ENCODE measurements around the gene SRRM5. TPM values are rescaled to one million over a fixed set of nuclear protein-coding genes. Genes with fewer than 3 reads are reported as not detected.
A peak's percentile ranks its signal among the peaks of the same experiment; 100 is the strongest.

SRRM5 gene
- total and polyA plus RNA-seq, 2 of the 13 experiments (the other 11 are each of a cell fraction or from before 2014, with no cell fraction given): 0.11 to 0.16 TPM

DNA sequence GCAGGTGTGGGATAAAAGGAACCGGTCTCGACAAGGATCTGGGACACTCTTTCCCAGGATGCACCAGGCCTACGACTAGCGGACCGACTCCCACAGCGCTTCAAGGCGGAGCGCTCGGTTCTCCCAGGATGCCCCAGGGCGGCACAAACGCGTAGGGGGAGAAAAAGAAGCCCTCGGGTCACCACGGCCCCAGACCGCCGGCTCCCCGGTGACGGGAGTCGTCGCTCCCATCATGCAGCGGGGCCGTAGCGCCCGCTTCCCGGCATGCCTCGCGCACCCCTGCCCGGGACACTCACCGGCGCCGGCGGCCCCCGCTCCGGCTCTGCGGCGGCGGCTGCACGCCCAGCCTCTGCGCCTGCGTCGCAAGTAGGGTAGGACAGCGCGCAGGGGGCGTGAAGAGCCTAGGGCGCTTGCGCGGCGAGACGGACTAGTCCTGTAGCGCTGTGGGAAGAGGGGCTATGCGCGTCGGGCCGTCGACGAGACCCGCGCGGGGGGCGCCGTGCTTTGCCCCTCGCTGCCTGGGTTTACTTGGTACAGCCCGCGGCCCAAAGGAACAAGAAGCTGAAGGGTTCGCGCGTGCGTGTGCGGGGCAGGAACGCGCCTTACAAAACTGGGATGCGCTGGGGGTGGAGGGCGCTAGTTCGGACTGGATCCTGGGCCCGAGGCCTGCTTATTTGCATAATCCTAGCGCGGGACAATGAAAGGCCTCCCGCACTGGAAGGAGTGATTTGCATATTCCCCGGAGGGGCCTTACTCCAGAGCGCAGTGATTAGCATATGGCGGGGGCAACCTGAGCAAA lies 7.6 kb downstream of the SRRM5 start, which contains the start of gene ZNF428 (continued):
- no peak for TF ChIP-seq ZNF577 (CRISPR knock-in tag; IDR thresholded peaks at IDR 0.05; ENCODE audit: borderline replicate concordance, low read depth)
- TF ChIP-seq, protein P1, sequence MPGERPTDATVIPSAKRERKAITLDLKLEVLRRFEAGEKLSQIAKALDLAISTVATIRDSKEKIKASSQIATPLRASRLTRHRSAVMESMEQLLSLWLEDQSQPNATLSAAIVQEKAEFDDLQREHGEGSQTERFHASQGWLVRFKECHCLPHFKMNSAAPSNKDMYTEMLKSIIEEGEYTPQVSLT (CRISPR knock-in tag; IDR thresholded peaks at IDR 0.05; ENCODE audit: borderline replicate concordance, low read depth): no peak
- TF ChIP-seq MATR3 (CRISPR knock-in tag; IDR thresholded peaks at IDR 0.05): no peak
- TF ChIP-seq, protein P2, sequence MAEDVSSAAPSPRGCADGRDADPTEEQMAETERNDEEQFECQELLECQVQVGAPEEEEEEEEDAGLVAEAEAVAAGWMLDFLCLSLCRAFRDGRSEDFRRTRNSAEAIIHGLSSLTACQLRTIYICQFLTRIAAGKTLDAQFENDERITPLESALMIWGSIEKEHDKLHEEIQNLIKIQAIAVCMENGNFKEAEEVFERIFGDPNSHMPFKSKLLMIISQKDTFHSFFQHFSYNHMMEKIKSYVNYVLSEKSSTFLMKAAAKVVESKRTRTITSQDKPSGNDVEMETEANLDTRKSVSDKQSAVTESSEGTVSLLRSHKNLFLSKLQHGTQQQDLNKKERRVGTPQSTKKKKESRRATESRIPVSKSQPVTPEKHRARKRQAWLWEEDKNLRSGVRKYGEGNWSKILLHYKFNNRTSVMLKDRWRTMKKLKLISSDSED (CRISPR knock-in tag; IDR thresholded peaks at IDR 0.05): no peak
- TF ChIP-seq, protein P3, sequence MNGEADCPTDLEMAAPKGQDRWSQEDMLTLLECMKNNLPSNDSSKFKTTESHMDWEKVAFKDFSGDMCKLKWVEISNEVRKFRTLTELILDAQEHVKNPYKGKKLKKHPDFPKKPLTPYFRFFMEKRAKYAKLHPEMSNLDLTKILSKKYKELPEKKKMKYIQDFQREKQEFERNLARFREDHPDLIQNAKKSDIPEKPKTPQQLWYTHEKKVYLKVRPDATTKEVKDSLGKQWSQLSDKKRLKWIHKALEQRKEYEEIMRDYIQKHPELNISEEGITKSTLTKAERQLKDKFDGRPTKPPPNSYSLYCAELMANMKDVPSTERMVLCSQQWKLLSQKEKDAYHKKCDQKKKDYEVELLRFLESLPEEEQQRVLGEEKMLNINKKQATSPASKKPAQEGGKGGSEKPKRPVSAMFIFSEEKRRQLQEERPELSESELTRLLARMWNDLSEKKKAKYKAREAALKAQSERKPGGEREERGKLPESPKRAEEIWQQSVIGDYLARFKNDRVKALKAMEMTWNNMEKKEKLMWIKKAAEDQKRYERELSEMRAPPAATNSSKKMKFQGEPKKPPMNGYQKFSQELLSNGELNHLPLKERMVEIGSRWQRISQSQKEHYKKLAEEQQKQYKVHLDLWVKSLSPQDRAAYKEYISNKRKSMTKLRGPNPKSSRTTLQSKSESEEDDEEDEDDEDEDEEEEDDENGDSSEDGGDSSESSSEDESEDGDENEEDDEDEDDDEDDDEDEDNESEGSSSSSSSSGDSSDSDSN (CRISPR knock-in tag; IDR thresholded peaks at IDR 0.05): peak; percentile 81
- TF ChIP-seq SALL2 (CRISPR knock-in tag; IDR thresholded peaks at IDR 0.05): peak; percentile 93; the same call in 1 of the 2 replicates
- peak; percentile 16 for TF ChIP-seq TP53 (CRISPR knock-in tag; conservative IDR thresholded peaks at IDR 0.05)
- TF ChIP-seq HHEX (CRISPR knock-in tag; IDR thresholded peaks at IDR 0.05): no peak
- TF ChIP-seq PAX8 (CRISPR knock-in tag; IDR thresholded peaks at IDR 0.05; ENCODE audit: borderline replicate concordance): peak; percentile 80; the same call in 1 of the 2 replicates
- TF ChIP-seq ZNF776 (CRISPR knock-in tag; IDR thresholded peaks at IDR 0.05): peak; percentile 96; the same call in 1 of the 2 replicates
- TF ChIP-seq ZNF468 (CRISPR knock-in tag; IDR thresholded peaks at IDR 0.05): 0 out of 2 replicates have a peak, but pooled peaks have one; percentile 61
- TF ChIP-seq, protein P4, sequence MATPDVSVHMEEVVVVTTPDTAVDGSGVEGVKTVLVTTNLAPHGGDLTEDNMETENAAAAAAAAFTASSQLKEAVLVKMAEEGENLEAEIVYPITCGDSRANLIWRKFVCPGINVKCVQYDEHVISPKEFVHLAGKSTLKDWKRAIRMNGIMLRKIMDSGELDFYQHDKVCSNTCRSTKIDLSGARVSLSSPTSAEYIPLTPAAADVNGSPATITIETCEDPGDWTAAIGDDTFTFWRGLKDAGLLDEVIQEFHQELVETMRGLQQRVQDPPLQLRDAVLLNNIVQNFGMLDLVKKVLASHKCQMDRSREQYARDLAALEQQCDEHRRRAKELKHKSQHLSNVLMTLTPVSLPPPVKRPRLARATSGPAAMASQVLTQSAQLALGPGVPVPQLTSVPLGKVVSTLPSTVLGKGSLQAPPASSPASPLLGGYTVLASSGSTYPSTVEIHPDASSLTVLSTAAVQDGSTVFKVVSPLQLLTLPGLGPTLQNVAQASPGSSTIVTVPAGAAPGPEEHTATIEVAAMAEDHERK (CRISPR knock-in tag; IDR thresholded peaks at IDR 0.05; ENCODE audit: low read depth): 0 out of 2 replicates have a peak, but pooled peaks have one; percentile 29
- TF ChIP-seq, protein P5, sequence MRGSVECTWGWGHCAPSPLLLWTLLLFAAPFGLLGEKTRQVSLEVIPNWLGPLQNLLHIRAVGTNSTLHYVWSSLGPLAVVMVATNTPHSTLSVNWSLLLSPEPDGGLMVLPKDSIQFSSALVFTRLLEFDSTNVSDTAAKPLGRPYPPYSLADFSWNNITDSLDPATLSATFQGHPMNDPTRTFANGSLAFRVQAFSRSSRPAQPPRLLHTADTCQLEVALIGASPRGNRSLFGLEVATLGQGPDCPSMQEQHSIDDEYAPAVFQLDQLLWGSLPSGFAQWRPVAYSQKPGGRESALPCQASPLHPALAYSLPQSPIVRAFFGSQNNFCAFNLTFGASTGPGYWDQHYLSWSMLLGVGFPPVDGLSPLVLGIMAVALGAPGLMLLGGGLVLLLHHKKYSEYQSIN (CRISPR knock-in tag; IDR thresholded peaks at IDR 0.05; ENCODE audit: borderline replicate concordance): no peak
- TF ChIP-seq EED (CRISPR knock-in tag; IDR thresholded peaks at IDR 0.05): peak; percentile 88
- TF ChIP-seq ZNF747 (CRISPR knock-in tag; IDR thresholded peaks at IDR 0.05; ENCODE audit: borderline replicate concordance): peak; percentile 92
- no peak for TF ChIP-seq ZNF230 (CRISPR knock-in tag; IDR thresholded peaks at IDR 0.05)
- TF ChIP-seq FOXJ3 (CRISPR knock-in tag; IDR thresholded peaks at IDR 0.05; ENCODE audit: borderline replicate concordance): peak; percentile 58
- no peak for TF ChIP-seq RBM39 (IDR thresholded peaks at IDR 0.05; ENCODE audit: low read depth, low read length, poor library complexity, severe bottlenecking)
- TF ChIP-seq SATB2 (CRISPR knock-in tag; IDR thresholded peaks at IDR 0.05): peak; percentile 70; the same call in 1 of the 2 replicates
- 0 out of 2 replicates have a peak, but pooled peaks have one; percentile 34 for TF ChIP-seq ZNF441 (CRISPR knock-in tag; IDR thresholded peaks at IDR 0.05; ENCODE audit: borderline replicate concordance)
- TF ChIP-seq SRF (IDR thresholded peaks at IDR 0.05; ENCODE audit: low read depth, low read length): no peak
- TF ChIP-seq NFE2L1 (CRISPR knock-in tag; IDR thresholded peaks at IDR 0.05; ENCODE audit: borderline replicate concordance): peak; percentile 83

Measured in HepG2 (cell line).